HG03097 (cell line): Measurements from ENCODE around the gene UVRAG.

Experiments used
- ATAC-seq: cut with Tn5 transposase; IDR thresholded peaks from one replicate; pipeline ENCODE4 v1.9.1; 2021; ENCODE audit not compliant: unreplicated experiment, low FRiP score

Gene UVRAG

DNA sequence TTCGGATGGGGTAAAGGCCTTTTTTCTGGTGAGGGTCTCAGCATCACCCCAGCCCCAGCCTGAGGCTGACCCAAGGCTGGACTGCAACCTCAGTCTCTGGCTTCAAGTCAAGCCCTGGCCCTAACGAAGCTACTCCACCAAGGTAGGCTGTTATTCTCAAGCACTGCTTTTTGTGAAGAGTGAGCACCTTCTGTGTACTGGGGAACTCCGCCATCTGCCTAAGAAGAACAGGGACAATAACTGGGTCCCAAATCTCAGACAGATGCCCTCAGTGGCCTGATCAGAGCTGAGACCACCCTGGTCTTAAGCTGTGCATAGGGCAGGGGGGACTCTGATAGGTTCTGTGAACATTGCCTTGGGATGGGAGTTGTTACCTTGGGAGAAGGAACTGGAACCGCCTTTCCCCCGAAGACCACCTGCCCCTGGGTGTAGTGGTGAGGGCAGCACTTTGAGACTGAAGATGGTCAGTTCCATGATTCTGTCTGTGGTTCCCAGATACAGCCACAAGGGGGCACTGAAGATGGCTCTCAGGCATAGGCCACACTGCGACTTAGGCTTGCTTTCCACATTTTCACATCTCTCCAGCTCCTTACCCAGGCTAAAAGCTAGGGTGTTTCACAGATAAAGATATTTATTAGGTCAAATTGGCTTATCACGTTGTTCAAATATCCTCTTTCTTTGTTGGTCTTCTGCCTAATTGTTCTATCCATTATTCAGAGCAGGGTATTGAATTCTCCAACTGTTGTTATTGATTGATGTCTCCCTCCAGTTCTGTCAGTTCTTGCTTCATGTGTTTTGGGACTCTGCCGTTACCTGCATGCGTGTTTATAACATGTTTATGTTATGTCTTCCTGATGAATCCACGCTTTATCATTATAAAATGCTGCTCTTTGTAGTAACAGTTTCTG, 11.8 kb upstream of the UVRAG start:
- ATAC-seq: peak; percentile 60

DNA sequence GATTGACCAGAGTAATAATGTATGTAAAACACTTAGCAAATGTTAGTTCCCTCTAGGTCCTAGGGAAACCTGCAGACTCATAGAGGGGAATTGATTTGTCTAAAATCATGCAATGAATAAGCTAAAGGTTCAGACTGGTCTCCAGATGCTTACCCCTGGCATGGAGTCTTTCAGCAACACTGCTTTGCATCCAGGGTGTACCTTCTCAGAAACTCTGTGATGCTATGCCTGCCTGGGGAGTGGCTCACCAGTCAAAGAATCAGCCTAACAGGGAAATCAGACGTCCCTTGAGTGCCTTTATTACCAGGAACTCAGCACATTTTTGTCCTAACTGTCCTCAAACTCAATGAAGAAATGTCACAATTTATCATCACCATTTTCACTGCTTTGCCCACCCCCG, 5.9 kb upstream of the UVRAG start:
- no peak for ATAC-seq

DNA sequence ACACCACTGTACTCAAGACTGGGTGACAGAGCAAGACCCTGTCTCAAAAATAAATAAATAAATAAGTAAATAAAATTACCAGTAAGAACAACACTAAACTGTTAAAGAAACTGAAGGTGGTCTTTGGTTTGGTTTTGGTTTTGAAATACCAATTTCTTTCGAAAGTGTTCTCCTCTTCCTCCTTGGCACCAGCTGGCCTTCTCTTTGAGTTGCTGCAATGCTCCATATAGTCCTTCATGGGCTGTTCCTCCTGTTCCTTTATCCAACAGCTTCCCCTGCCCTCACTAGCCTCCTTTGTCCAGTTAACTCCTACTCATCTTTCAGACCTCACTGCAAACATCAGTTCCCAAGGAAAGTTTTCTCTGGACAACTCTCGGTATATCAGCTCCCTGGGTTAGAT, 5.0 kb upstream of the UVRAG start:
- ATAC-seq: no peak

DNA sequence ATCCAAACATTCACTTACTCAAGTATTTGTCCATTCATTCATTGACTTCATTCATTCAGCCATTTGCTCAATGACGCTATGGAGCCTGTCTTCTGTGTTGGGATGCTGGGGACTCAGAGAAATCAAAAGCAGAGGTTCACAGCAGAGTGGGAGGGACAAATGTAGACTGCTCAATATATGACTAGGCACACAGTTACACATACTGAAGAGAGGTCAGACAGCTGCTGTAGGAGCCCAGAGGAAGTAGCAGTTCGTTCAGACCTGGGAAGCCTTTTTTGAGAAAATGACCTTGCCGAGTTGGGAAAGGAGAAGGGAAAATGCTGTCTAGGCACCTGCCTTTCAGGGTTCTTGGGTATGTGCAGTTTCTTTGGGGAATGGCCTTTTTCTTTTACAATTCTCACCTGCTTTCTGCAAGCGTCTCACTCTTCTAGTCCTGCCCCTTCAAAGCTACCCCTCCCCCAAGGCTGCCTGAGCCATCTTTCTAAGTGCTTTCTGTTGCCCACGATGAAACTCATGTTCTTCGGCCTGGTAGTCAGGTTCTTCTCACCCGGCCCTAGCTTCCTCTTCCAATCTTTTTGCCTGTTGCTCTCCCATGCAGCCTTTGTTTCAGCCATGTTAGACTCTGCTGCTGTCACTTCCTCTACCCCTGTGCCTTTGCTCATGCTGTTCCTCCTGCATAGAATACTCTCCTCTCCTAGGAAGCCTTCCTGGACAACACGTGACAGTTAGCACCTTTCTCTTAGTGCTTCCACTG, 4.2 kb upstream of the UVRAG start:
- no peak for ATAC-seq

DNA sequence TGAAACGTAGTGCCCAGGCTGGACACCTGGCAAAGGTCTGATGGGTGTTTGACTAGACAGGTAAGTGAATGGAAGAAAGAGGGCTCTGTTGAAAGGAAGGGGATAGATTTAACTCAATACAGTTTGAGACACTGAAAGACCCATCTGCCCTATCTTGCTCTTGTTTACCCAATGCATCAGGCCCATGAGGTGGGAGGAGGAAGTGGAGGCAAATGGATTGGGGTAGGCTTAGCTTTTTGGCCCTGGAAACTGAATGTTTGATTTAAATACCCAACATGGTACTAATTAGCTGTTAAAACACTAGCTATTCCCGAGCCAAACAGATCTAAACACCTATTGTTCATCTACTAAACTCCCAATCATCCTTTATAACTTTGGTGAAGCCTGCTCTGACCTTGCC, 3.5 kb upstream of the UVRAG start:
- ATAC-seq: no peak

DNA sequence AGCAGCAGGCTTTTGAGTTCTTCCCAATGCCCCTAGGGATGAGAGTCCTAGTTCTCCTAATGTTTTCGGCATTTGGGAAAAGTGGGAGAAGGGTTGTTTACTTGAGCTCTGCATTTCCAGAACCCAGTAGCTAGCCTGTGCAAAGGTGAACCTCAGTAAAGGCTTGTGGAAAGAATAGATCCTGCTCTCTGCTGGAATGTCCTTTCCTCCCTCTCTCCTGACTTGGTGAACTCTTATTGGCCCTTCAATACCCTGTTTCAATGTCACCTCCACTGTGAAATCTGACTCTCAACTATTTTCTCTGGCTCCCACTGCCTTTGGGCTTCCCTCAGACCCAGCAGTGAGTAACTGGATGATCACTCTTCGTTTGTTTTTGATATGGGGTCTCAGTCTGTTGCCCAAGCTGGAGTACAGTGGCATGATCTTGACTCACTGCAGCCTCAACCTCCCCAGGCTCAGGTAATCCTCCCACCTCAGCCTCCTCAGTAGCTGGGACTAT, 2.4 kb upstream of the UVRAG start:
- no peak for ATAC-seq

DNA sequence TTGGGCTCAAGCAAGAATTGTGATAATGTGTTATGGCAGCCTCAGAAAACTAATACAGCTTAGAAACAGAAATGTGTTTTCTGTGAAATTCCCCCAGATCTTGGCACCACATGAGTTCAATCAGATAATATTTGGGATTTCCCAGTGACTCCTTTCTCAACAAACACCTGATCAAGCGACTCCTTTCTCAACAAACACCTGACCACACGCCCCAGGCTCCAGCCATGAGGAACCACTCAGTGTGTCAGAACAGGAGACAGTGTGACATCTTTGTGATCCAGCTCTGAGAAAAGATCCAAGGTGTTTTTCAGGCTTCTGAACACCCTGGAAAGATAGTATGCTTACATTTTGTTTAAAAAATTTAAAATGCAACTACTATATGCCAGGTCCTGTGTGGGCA, 1.9 kb upstream of the UVRAG start:
- ATAC-seq: no peak

DNA sequence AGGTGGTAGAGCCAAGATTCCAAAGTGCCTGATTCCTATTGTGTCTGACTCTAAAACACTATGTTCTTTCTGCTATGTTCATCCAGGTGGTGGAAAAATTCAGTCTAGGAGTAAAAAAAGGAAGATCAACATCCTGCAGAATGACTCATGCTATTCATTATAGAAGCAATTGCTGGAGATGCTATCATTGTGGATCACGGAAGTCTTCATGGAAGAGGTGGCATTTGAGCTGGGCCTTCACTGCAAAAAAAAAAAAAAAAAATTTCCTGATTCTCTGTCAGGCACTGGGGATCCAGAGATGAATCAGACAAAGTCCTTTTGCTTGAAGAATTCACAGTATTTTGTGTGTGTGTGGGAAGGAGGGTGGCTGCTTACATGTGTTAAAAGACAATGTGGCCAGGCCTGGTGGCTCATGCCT, 1.4 kb upstream of the UVRAG start:
- ATAC-seq: no peak

DNA sequence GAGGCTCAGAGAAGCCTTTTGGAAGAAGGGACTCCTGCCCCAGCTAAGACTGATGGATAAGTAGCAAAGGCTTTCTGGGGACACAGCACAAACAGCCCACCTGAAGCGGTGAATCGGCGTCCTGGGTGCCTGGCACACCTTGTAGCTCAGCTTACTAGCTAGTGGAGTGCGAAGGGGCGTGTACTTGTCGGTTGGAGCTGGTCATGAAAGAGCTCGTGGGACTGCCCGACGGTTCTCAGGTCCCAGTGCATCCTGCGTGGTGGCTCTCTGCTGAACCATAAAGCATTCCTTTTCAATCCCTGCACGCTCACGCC, 690 bp upstream of the UVRAG start:
- ATAC-seq: peak; percentile 14

DNA sequence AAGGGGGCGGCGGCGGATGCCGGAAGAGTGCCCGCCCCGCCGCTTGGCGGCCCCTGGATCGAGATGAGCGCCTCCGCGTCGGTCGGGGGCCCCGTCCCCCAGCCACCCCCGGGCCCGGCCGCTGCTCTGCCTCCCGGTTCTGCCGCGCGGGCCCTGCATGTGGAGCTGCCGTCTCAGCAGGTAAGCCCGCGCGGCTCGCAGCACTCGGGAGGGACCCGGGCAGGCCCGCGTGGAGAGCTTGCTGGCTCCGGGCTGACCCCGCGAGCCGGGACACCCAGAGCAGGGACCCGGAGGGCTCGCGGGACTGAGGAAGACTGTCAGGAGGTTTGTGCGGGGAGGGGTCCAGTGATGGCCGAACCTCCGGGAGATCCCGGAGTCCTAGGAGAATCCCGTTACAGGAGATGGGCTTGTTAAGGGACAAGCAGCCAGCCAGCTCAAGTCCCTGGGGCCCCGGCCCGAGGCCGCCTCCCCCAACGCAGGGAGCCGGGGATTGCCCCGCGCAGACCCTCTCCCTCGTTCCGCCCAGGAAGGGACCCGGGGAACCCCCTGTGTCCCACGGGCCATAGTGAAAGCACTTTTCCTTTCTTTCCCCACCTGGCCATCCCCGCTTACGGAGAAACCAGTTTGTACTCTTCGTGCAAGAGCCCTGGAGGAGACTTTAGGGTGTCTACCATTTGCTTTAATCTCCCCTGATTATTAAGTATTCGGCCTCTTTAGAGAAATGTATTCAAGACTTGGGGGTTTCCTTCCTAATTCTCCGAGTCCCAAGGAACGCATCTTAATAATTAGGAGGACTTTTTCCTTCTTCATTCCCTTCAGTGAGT, 547 bp downstream of the UVRAG start:
- ATAC-seq: peak; percentile 25

DNA sequence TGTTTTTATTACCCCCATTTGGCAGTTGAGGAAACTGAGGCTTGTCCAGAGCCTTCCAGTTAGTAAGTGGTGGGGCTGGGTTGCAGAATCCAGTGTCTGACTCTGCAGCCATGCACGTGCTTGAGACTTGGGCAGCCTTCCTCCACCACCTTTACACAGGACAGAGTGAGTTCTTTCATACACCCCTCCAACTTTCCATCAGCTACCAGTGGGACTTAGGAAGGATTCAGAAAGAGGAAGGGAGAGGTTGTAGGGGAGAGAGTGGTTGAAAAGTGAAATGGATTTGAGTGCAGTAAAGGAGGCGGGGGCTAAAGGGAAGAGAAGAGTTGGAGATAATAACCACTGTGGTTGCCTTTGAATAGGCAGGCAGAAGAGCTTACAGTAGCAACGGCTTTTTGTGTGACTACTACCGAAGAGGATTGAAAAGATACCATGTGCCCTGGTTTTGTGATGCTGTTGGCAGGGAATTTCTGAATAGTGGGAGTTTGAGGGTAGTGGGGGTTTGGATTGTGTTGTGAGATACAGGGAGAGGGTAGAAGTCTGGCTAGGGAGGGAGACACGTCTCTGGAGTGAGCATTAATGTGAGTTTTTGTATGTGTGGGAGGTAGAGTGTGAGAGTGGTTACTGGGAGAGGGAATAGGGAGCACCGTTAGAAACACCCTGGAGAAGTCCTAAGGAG, 1.7 kb downstream of the UVRAG start:
- no peak for ATAC-seq

DNA sequence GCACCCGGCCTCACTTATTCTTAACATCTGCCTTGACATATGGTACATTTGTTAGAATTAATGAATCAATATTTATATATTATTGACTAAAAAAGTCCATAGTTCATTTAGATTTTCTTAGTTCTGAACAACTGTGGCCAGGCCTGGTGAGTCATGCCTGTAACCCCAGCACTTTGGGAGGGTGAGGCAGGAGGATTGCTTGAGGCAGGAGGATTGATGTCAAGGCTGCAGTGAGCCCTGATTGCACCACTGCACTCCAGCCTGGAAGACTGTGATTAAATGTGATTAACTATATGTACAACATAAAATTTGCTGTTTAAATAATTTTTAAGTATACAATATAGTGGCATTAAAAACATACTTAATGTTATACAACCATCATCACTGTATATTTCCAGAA, 5.6 kb downstream of the UVRAG start:
- ATAC-seq: no peak

DNA sequence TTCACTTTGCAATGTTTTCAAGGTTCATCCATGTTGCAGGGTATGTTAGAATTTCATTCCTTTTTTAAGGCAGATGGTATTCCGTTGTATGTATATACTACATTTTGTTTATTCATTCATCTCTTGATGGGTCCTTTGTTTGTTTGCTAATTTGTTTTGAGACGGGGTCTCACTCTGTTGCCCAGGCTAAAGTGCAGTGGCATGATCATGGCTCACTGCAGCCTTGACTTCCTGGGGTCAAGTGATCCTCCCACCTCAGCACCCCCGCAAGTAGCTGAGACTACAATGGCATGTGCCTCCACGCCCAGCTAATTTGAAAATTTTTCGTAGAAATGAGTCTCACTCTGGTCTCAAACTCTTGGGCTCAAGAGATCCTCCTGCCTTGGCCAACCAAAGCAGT, 6.2 kb downstream of the UVRAG start:
- ATAC-seq: no peak

DNA sequence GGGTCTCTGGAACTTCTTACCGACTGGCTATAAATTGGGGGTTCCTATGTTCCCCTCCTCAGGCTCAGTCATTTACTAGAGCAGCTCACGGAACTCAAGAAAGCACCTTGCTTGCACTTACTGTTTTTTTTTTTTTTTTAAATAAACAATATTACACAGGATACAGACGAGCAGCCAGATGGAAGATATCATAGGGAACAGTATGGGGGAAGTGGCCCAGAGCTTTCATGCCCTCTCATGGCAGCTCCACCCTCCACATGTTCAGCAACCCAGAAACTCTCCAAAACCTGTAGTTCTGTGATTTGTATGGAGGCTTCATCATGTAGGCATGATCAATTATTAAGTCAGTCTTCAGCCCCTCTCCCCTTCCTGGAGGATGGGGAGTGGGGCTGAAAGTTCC, 7.5 kb downstream of the UVRAG start:
- no peak for ATAC-seq

DNA sequence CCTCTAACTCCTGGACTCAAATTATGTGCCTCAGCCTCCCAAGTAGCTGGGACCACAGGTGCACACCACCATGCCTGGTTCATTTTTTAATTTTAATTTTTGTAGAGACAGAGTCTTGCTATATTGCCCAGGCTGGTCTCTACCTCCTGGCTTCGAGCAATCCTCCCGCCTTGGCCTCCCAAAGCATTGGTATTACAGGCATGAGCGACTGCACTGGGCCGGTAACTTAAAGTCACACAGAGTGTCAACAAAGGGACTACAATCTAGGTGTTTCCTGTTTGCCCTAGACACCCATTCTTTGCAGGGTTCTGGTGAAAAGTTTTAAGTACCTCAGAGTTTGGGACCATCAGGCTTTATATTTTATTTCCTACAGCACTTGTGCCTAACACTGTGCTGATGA, 8.4 kb downstream of the UVRAG start:
- no peak for ATAC-seq

DNA sequence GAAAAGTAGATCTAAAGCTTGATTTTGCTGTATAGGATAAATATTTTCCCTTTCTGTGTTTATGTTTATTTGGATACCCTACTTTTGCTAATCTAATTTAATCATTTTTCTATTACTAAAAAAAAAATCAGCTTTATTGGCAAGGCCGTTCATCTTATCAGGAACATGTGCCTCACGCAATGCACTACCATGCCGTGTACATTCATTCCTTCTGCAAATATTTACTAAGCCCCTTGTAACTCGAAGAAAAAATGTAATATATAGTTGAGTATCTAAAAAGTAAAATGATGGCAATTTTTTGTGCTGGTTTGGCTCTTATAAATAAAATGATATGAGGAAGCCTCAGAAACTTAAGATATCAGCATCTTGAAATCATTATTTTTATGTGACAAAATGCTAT, 8.9 kb downstream of the UVRAG start:
- no peak for ATAC-seq

DNA sequence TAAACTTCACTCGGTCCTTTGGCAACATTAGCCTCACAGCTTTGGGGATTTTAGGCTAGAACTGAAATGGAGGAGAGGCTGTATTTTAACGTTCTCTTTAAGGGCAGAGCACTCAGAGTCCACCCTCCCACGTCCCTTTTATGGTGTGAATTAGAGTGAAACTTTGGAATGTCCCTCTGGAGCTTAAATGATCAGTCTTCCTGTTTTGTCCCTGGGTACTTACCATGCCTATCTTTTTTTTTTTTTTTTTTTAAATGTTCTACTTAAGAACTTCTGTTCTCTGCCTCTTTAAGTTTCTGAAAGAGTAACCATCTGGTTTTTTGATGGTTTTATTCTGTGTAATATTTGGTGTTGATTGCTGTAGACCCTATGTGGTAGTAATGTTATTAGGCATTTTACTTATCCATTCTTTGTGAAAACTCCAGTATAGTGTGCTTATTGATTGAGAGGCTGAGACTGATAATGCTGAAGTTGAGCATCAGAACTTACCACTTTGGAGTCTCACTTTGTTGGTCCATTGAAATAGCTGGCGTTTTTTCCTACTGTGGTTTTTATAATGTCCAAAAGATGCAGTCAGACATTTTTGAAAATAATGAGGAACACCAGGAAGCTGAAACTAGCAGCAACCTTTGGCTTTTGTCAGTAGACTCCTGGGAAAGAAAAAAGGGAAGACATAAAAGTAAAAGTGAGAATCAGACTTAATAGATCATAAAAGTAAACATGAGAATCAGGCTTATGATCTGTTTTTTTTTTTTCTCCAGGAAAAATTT, 11.6 kb downstream of the UVRAG start:
- no peak for ATAC-seq

DNA sequence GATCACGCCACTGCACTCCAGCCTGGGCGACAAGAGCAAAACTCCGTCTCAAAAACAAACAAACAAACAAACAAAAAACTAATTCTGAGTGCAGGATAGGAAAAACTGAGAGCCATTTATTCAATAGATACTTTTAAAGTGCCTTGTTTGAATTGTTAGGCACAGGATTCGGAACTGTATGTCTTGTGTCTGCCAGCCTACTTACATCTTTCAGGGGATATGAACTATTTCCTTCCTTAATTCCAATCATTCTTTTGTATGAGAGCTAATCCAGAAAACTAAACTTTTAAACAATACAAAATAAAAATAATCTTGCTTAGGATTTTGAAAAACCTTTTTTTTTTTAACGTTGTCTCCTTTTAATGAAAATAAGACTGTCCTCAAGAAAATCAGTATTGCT, 12.6 kb downstream of the UVRAG start:
- ATAC-seq: no peak

DNA sequence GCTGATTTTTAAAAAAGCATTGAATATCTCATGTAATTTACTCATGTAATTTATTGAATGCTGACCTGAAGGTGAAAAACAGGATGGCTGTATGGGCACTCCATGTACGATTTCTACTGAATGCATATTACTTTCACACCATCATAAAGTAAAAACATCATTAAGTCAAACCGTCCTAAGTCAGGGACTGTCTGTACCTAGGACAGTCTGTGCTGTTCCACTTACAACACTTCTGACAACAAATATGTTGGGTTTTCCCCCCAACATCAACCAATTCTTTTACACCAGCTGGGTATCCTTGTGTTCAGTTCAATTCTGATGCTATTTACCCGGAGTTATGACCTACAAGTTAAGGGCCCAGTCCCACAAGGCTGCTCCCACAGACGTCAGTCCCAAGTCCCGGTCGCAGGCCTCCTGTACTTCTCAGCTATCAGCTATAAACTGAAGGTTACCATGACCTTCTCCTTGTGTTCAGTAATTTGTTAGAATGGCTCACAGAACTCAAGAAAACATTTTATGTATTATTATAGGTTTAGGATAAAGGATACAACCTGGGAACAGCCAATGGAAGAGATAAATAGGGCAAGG, 17.0 kb downstream of the UVRAG start:
- ATAC-seq: no peak
